HG03565 (cell line): ENCODE results near the gene FRMD4B.
A peak's percentile ranks its signal among the peaks of the same experiment; 100 is the strongest.

Experiments used
- ATAC-seq: cut with Tn5 transposase; IDR thresholded peaks from one replicate; pipeline ENCODE4 v1.9.1; 2021; ENCODE audit warnings: mild to moderate bottlenecking, moderate library complexity; ENCODE audit not compliant: unreplicated experiment

The FRMD4B gene

DNA sequence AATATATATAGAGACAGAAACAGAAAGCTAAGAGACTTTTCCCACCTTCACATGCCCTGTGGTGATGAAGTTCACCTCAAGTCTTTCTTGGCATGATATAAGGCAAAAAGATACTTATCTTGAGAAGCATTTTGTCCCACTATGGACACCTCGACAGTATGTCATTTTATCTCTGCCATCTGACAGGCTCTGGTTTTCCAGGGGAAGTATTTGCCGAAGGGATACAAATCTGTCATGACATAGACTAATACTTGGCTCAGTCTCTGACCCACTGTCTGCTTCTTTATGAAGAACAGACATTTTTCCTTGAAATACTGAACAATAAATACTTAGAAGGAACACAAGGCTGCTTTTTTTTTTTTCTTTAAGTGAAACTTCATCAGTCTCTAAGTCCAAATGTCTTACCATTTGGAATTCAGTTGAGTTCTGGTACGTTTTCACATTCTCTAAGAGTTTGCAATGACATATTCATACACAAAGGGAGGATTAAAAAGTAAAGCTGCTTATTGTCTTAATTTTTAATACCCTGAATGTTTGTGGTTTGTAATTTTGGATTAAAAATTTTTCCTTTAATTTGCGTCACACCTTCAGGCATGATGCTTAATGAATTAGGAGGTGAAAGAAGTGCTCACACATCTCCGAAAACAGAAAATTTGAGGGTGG is 175.7 kb downstream of the FRMD4B start:
- ATAC-seq: no peak

DNA sequence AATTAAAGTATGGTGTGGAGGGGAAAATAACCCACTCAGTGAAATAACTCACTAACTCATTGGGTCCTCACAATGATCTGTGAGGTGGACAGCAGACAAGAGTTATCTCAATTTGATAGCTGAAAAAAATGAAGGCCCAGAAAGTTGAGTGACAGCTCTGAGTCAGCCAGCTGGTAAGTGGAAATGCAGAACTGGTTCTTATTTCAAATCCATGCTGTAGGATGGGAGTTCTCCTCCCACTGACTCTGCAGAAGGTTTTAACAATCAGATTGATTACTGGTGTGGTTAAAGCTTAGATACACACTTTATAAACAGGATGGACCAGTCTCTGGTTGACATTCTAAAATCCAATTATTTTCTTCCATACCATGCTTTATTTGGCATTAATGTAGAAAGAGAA is 176.5 kb downstream of the FRMD4B start:
- no peak for ATAC-seq

- ATAC-seq: no peak
Measured at GRCh38 chr3:69207031-69207430, 178.9 kb downstream of the FRMD4B start.

DNA sequence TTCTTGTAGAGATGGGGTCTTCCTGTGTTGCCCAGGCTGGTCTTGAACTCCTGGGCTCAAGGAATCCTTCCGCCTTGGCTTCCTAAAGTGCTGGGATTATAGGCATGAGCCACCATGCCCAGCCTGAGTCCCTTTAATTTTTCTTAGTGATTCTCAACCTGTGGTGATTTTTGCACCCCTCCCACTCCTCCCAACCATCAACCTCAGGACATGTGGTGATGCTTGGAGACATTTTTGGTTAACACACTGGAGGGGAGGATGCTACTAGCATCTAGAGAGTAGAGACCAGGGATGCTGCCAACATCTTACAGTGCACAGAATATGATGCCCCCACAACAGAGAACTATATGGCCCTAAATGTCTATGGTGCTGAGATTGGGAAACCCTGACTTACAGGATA is 180.5 kb downstream of the FRMD4B start:
- no peak for ATAC-seq

- peak; percentile 83 for ATAC-seq
Measured at GRCh38 chr3:69204315-69204957, 181.5 kb downstream of the FRMD4B start.

DNA sequence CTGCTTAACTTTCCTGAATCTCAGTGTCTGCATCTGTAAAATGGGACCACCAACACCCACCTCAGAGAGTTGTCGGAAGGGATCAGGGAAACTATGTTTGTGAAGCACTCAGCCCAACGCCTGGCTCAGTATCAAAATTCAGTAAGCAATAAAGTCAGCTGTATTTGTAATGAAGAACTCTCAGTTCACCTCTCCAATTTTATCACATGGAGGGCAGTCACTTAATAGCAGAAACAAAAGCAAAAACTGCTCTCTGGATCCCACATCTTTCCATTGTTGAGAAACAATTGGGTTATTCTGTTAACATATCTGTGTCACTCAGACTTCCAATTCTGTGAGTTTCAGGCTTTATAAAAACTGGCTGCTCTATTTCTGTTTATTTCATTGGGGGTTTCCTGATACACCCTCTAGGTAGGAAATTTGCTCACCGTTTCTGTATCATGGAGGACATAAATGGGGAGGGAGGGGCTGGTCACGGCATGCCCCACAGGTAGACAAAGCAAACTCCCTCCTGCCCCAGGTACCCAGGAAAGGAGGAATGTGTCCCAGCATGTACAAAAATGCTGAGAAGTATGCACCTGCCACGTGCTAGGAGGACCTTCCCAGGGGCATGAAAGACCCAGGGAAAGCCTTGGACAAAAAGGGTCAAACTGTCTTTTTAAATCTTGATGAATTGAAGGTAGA is 182.1 kb downstream of the FRMD4B start:
- ATAC-seq: no peak

DNA sequence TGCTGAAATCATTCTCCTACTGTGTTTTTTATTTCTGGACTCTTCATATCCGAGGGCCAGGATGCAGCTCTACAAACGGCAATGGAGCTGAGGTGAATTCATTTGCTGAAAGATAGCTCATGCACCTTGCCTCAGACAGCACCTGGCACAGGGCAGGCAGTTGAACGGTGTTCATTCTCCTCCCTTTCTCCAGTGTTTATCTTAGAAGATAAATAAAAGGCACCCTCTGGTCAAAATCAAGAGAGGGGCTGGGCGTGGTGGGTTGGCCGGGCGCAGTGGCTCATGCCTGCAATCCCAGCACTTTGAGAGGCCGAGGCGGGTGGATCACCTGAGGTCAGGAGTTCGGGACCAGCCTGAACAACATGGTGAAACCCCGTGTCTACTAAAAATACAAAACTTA is 184.2 kb downstream of the FRMD4B start:
- ATAC-seq: no peak

DNA sequence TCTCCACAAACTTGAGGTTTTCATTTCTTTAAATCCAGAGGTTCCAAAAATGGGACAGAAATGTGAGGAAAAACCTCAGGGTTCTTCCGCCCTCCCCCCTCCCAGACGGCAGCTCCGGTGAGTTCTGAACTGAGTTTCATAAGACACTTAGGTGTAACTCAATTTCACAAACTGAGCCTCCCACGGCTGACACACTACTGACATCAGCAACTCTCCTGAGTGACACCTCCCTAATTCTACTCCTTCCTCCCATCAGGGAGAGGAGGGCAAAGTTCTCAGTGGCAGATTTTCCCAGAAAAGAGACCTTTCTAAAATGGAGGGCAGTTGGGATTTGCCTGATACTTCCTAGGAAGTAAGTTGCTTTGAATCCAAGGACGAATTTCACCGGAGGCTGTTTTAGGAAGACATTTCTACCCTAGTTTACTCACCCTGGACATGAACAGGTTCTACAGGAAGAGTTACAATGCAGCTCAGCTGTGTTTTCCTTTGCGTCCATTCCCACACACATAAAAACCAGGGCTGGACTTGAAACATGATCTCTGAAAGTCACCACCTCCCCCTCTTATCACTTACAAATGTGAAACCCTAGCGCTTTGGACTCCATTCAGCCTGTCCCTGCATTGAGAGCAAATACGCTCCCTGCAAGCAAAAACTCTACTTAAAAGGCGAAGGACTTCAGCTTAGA is 185.4 kb downstream of the FRMD4B start:
- no peak for ATAC-seq

GRCh38 chr3:69199942-69200341 is 185.9 kb downstream of the FRMD4B start:
- ATAC-seq: no peak

DNA sequence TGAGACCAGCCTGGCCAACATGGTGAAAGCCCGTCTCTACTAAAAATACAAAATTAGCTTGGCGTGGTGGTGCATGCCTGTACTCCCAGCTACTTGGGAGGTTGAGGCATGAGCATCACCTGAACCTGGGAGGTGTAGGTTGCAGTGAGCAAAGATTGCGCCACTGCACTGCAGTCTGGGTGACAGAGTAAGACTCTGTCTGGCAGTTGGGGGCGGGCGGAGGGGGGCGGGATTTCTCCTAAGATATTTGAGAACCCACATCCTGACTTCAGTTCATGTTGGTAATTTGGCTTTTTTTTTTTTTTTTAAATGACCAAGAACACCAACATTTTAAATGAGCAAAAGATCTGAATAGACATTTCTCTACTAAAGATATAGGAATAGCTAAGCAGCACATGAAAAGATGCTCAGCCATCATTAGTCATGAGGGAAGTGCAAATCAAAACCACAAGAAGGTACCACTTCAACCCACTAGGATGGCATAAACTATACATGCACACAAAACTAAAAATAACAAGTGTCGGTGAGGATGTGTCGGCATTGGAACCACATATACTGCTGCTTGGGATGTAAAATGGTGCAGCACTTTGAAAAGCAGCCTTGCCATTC is 187.9 kb downstream of the FRMD4B start:
- ATAC-seq: no peak

GRCh38 chr3:69197455-69197854 is 188.4 kb downstream of the FRMD4B start:
- ATAC-seq: no peak

GRCh38 chr3:69196876-69197275 is 189.0 kb downstream of the FRMD4B start:
- ATAC-seq: no peak

- no peak for ATAC-seq
Measured at GRCh38 chr3:69194431-69195165, 191.3 kb downstream of the FRMD4B start.

DNA sequence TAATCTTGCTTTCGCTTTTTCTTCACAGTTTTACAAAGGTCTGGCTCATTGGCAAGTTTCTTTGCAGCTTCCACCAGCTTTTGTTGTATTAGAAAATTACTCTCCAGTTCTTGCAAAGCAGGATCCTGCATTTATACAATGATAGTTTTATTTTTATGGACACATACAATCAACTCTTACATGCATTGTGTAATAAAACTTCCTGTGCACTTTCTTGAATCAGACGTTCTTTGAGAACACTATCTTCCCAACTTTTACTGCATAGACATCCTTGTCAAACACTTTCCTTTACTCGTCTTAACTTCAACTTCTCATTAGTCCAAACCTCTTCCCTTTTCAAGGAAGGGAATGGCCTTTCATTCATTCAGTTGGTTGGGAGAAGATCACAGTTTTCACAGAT is 192.1 kb downstream of the FRMD4B start:
- ATAC-seq: no peak

DNA sequence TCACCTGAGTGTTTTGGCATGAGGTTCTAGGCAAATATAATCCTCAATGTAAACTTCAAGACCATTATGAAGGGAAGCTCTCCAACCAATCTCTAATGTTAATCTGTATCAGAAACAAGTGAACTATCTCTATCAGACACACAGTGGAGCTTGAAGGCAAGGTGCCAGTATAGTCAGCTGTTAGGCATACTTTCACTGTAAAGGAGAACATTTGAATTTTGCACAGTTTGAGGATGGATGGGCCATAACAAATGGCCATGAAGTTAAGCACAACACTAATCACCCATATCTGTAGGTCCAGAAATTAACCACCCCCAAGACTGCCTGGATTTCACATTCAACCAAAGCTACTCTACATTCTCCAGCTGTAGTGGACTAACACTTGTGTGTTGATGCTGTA is 194.4 kb downstream of the FRMD4B start:
- ATAC-seq: no peak

- no peak for ATAC-seq
Measured at GRCh38 chr3:69189487-69189886, 196.4 kb downstream of the FRMD4B start.

GRCh38 chr3:69186575-69187093 is 199.3 kb downstream of the FRMD4B start:
- ATAC-seq: no peak

DNA sequence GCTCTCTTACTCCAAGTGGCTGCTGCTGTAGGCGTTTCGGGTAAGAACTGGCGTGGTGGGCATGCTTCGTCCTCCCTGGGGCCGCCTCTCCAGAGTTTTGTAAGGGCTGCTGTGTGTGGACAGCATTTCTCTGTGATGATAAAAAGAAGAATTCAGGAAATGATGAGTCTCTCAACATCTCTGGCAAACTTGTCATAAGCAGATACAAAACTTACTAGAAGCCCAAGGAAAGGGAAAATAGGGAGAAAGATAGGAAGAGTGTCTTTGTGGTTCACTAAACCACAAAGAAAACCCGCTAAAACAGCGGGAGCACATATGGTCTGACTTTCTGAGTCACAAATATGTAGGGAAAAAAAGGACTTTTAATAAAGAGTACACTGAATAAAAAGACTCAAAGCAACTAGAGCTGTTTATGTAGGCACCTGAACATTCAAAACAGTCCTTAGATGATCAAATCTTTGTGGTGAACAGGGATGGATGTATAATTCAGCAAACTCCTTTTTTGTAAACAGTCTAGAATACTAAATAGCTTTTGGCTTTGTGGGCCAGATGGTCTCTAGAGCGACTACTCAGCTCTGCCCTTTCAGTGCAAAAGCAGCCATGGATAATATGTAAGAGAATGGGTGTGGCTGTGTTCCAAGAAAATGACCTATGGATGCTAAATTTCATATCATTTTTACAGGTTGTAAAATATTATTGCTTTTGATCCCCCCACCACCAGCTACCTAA is 203.1 kb downstream of the FRMD4B start:
- ATAC-seq: no peak

DNA sequence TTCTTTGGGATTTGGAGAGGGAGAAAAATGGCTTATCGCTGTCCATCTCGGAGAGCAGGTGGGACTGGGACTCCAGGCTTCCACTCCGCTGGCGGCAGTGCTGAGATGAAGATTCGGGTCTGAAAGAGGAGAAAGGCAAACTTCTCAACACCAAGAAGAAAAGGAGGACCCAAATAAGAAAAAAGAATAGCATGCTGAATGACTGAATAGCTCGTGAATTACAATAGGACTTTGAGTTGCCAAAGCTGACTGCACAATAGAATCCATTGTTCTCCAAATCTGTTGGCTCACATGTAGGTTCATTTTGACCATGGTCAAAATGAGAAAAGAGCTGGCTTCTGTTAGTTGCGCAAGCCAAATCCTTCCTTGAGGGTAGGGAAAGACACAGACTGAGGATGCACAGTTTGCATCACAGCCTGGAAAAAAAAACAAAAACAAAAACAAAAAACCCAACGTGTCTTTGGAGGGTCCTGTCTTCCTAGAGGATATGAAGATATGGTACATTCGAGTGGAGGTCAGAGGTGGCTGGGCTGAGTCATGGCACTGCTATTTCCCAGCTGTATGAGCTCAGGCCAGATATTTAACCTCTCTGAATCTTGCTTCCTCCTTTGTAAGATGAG is 204.2 kb downstream of the FRMD4B start:
- ATAC-seq: no peak
